Psoas muscle (tissue), 8 donors: ENCODE results near the gene MAK. TPM values are rescaled to one million over a fixed set of nuclear protein-coding genes. Genes with fewer than 3 reads are reported as not detected.
"Not testable (repeated sequence)": the region's sequence is repeated elsewhere in the genome, so short reads cannot be mapped to it uniquely, and the experiment has no call there.

Experiments
- ATAC-seq, 4 donors: fragments of 200-7000 bp; cut with Tn5 transposase; one replicate each; pipeline ENCODE4 v1.9.1; 2020; ENCODE audit warnings: moderate library complexity in 3 of 4, mild to moderate bottlenecking in 2 of 4
- DNase-seq, 2 donors: peaks; one replicate each; pipeline ENCODE4 v3.0.0-alpha.2; 2020
- H3K27ac ChIP-seq: fragments of 200-600 bp; one replicate; pipeline ENCODE4 v1.8.0; 2022
- H3K27me3 ChIP-seq, 3 donors: fragments of 200-600 bp in 1 of 3; one replicate each; pipeline versions ENCODE4 v1.6.1 to v1.8.0; 2013 to 2022; ENCODE audit warnings: low read length in 2 of 3, mild to moderate bottlenecking in 2 of 3, moderate library complexity in 1 of 3; ENCODE audit not compliant: insufficient read depth in 3 of 3
- H3K36me3 ChIP-seq, 2 donors: fragments of 200-600 bp in 1 of 2; one replicate each; pipeline versions ENCODE4 v1.6.1 to v1.8.0; 2013 to 2022; ENCODE audit warnings: low read depth in 1 of 2, mild to moderate bottlenecking in 1 of 2, moderate library complexity in 1 of 2; ENCODE audit not compliant: insufficient read depth in 1 of 2
- H3K4me1 ChIP-seq: fragments of 200-600 bp; one replicate; pipeline ENCODE4 v1.8.0; 2022
- H3K4me3 ChIP-seq: fragments of 200-600 bp; one replicate; pipeline ENCODE4 v1.8.0; 2022; ENCODE audit warnings: mild to moderate bottlenecking
- H3K9me3 ChIP-seq: fragments of 200-600 bp; one replicate; pipeline ENCODE4 v1.8.0; 2022
- WGBS, 3 donors: extraction: QIAGEN DNeasy Blood & Tissue Kit; methylation state at CpG; one replicate each; pipeline versions ENCODE4 v1.1.6 to v1.1.7; 2013; 5-methylcytosine and 5-hydroxymethylcytosine counted together
- intact Hi-C, 2 donors: fragments of 100-400 bp; cut with DNase I; formaldehyde crosslinking; loops; one replicate each; pipeline versions ENCODE4 v1.11.0 to v1.14.2; 2022
- polyA plus RNA-seq, 3 donors: library from polyadenylated mRNA; stranded (reverse); fragments of 200-250 nt; gene quantifications; one replicate each; pipeline ENCODE4 v1.2.3, GENCODE V29; 2013
- total RNA-seq, 4 donors: library from RNA; stranded (reverse); fragmentation: NEBNext Ultra II Directional in 2 of 4; extraction: Animal tissue kit (Norgen Biotek cat#: 25700) in 2 of 4; gene quantifications; one replicate each; pipeline versions ENCODE4 v1.2.1 to v1.2.4, GENCODE V29; 2021 to 2023
- TF ChIP-seq, protein P1 (sequence below): fragments of 200-600 bp; IDR thresholded peaks from one replicate; pipeline ENCODE4 v1.8.0; 2022; ENCODE audit warnings: antibody characterized with exemption
- donor health status: healthy with polysubstance abuse.
- donor health status: DM: no; HTN: no; CAD: no; lungs with moderate emphysema.
- donor health status: Bipolar disorder and iron deficiency.
- donor health status: healthy.
- donor health status: DM: yes; HTN: yes; CAD: no.
- donor health status: DM: no; HTN: no; CAD: no.
- donor health status: DM: no; HTN: no; CAD: no.
- donor health status: DM: yes; HTN: yes; CAD: no.

MAK gene
- total and polyA plus RNA-seq, 7 donors, result 0.01 to 0.09 (median 0.03) TPM; not detected in 4

DNA sequence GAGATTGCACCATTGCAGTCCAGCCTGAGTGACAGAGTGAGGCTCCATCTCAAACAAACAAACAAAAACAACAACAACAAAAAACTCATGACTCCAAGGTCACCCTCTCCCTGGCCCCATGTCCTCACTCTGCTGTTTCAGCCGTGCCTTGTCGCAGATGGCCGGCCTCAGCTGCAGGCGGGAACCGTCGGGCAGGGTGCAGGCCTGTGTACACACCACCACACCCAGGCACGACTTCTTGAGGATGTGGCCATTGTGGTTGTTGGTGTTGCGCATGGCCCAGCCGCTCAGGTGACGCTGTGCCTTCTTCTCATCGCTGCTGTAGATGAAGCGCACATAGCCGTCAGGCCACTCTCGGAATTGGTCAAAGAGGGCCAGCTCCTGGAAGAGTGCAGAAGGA is 38.7 kb upstream of the MAK start:
- no peaks in the 10 kb centered on the region for H3K9me3 ChIP-seq
- H3K4me3 ChIP-seq, result no peak overlapping the region
- DNase-seq (no peak), ATAC-seq (no peak)
- peaks cover 0 to 19% (median 5%) of the 10 kb centered on the region in 3 donors for H3K27me3 ChIP-seq
- TF ChIP-seq, protein P1, sequence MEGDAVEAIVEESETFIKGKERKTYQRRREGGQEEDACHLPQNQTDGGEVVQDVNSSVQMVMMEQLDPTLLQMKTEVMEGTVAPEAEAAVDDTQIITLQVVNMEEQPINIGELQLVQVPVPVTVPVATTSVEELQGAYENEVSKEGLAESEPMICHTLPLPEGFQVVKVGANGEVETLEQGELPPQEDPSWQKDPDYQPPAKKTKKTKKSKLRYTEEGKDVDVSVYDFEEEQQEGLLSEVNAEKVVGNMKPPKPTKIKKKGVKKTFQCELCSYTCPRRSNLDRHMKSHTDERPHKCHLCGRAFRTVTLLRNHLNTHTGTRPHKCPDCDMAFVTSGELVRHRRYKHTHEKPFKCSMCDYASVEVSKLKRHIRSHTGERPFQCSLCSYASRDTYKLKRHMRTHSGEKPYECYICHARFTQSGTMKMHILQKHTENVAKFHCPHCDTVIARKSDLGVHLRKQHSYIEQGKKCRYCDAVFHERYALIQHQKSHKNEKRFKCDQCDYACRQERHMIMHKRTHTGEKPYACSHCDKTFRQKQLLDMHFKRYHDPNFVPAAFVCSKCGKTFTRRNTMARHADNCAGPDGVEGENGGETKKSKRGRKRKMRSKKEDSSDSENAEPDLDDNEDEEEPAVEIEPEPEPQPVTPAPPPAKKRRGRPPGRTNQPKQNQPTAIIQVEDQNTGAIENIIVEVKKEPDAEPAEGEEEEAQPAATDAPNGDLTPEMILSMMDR, result no peak
- H3K36me3 ChIP-seq, result no peaks in the 10 kb centered on the region
- intact Hi-C loops, result no loop called here
- H3K4me1 ChIP-seq, result no peaks in the 10 kb centered on the region
- WGBS, 3 donors, result 92 to 96% (median 94%) methylated on average over 14 of the region's 14 CpGs
- no peak overlapping the region for H3K27ac ChIP-seq

DNA sequence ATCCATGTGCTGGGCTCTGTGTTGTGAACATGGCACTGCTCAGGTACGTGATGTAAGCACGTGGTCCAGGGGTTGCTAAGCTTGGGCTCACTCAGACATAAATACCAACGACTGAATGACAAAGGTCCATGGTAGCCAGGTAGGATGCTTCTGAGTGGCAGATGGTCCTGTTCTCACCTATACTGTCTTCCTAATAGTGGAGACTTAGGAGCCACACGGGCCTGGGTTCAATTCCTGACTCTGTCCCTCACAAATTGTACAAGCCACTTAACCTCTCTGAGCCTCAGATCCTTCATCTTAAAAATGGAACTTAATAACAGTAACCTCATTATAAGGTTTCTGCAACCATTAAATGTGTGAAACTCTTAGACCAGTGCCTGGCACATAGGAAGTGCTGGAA is 36.7 kb upstream of the MAK start:
- Histone ChIP-seq H3K9me3 (no peaks in the 10 kb centered on the region), H3K27ac (no peak overlapping the region), H3K27me3 (peaks cover 0 to under 1% (median 0%) of the 10 kb centered on the region in 3 donors), H3K4me1 (no peaks in the 10 kb centered on the region), H3K36me3 (no peaks in the 10 kb centered on the region), H3K4me3 (no peak overlapping the region)
- TF ChIP-seq, protein P1, result no peak
- 73 to 81% (median 76%) methylated on average over 4 of the region's 4 CpGs for WGBS, 3 donors
- DNase-seq, result no peak
- intact Hi-C loops, result loop anchor here in 1 of 2 donors (1.0 kb wide), 1 partner anchor 18 kb away; no protein-coding TSS in a partner anchor
- ATAC-seq, result no peak

DNA sequence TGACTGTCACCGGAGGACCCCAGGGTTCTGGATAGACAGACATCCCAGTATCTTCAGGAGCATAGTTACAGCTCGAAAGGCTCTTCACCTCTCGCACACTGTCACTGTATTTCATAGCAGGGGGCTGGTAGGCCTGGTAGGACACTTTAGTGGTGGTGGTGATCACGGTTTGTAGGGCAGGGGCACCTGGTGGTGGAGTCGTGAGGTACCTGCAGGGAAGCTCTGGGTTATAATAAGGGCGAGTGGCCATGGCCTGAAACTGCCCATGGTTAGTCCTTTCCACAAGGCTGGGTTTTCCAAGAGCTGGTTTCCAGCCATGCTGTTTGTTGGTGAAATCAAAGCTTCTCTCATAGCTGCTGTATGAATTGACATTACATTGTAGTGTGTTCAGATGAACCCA is 35.9 kb upstream of the MAK start:
- 78 to 83% (median 83%) methylated on average over 6 of the region's 6 CpGs for WGBS, 3 donors

DNA sequence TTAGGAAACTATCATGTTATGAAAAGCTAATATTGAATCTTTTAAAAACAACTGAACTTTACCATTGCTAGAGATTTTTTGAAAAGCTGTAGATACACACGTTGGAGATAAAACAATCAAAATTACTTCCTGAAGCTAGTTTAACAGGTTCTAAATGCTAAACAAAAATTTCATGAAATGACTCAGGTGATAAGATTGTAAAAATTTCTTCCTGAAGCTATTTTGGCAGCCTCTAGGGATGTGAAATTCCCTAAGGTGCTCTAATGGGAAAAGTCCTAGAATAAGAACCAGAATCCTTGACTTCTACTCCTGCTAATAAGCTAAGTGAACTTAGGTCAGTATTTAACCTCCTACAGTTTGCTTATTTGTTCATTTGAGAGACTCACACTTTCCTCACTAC is 35.0 kb upstream of the MAK start:
- intact Hi-C loops, result no loop called here
- no peak for DNase-seq
- Histone ChIP-seq H3K9me3 (no peaks in the 10 kb centered on the region), H3K27me3 (no peaks in the 10 kb centered on the region), H3K4me3 (no peak overlapping the region), H3K27ac (no peak overlapping the region), H3K36me3 (no peaks in the 10 kb centered on the region), H3K4me1 (no peaks in the 10 kb centered on the region)
- ATAC-seq, result no peak
- TF ChIP-seq, protein P1, result no peak
- 44 to 72% (median 57%) methylated on average over 1 of the region's 1 CpG for WGBS, 3 donors

More for the DNA sequence above, 35.9 kb upstream of the MAK start:
- no peak overlapping the region for H3K27ac ChIP-seq
- TF ChIP-seq, protein P1, result no peak
- intact Hi-C loops, result no loop called here
- ATAC-seq (no peak), DNase-seq (no peak)
- H3K9me3 ChIP-seq, result no peaks in the 10 kb centered on the region
- H3K27me3 ChIP-seq, result no peaks in the 10 kb centered on the region
- H3K4me1 ChIP-seq, result no peaks in the 10 kb centered on the region
- no peaks in the 10 kb centered on the region for H3K36me3 ChIP-seq
- H3K4me3 ChIP-seq, result no peak overlapping the region

DNA sequence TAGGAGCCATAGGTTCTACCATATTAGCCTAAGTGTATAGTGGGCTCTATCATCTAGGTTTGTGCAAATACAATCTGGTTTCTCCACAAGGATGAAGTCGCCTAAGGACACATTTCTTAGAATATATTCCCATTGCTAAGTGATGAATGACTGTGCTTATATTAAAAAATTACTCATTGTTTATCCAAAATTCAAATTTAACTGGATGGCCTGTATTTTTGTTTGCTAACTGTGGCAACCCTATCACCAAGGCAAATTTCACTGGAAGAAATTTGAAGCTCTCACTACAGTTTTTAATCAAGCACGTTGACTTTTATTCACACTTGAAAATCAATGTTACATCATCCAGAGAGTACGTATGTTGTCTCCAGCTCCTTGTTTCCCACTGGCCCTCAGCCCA is 29.6 kb upstream of the MAK start:
- TF ChIP-seq, protein P1, result no peak
- ATAC-seq, result no peak
- Histone ChIP-seq H3K4me3 (no peak overlapping the region), H3K36me3 (no peaks in the 10 kb centered on the region), H3K4me1 (no peaks in the 10 kb centered on the region), H3K27me3 (no peaks in the 10 kb centered on the region), H3K9me3 (no peaks in the 10 kb centered on the region), H3K27ac (no peak overlapping the region)
- WGBS, 3 donors, result 54 to 69% (median 68%) methylated on average over 3 of the region's 3 CpGs
- DNase-seq, result no peak
- intact Hi-C loops, result no loop called here

DNA sequence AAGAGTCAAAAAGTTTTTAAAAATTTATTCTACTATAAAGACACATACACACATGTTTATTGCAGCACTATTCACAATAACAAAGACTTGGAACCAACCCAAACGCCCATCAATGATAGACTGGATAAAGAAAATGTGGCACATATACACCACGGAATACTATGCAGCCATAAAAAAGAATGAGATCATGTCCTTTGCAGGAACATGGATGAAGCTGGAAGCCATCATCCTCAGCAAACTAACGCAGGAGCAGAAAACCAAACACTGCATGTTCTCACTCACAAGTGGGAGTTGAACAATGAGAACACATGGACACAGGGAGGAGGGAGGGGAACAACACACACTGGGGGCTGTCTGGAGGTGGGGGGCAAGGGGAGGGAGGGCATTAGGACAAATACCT is 28.4 kb upstream of the MAK start:
- H3K27me3 ChIP-seq, H3K4me1 ChIP-seq, intact Hi-C loops, ATAC-seq, H3K27ac ChIP-seq, DNase-seq, H3K4me3 ChIP-seq, H3K36me3 ChIP-seq, H3K9me3 ChIP-seq: not testable (repeated sequence)
- 82 to 90% (median 89%) methylated on average over 3 of the region's 3 CpGs for WGBS, 3 donors

DNA sequence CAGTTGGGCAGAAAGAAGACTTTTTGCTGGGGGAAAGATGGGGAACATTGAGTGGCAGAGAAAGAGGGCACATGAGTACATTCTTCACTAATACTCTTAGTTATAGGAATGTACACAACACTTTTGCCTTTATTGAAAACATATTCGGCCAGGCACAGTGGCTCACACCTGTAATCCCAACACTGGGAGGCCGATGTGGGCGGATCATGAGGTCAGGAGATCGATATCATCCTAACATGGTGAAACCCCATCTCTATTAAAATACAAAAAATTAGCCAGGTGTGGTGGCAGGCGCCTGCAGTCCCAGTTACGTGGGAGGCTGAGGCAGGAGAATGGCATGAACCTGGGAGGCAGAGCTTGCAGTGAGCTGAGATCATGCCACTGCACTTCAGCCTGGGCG is 24.7 kb upstream of the MAK start:
- H3K27me3 ChIP-seq, intact Hi-C loops, H3K4me3 ChIP-seq, H3K36me3 ChIP-seq, ATAC-seq, H3K9me3 ChIP-seq, H3K4me1 ChIP-seq, DNase-seq, H3K27ac ChIP-seq: not testable (repeated sequence)
- WGBS, 3 donors, result 92 to 100% (median 93%) methylated on average over 6 to 7 of the region's 7 CpGs
